HCT116 (cell line): ENCODE results near the gene MBD3.

Experiments
- CEBPB ChIP-seq: IDR thresholded peaks from 2 replicates; pipeline ENCODE4 v1.6.1; 2012; ENCODE audit warnings: low read depth
- EGR1 ChIP-seq: IDR thresholded peaks from 2 replicates; pipeline ENCODE4 v1.6.1; 2012; ENCODE audit warnings: low read depth
- ELF1 ChIP-seq: IDR thresholded peaks from 2 replicates; pipeline ENCODE4 v1.6.1; 2012; ENCODE audit warnings: low read depth, borderline replicate concordance
- FOSL1 ChIP-seq: IDR thresholded peaks from 2 replicates; pipeline ENCODE4 v1.6.1; 2012; ENCODE audit warnings: low read depth
- POLR2A ChIP-seq: IDR thresholded peaks from 2 replicates; pipeline ENCODE4 v1.7.0; 2011; ENCODE audit warnings: borderline replicate concordance; ENCODE audit not compliant: insufficient read depth, insufficient read length; ENCODE audit errors: extremely low read depth
- ZFX ChIP-seq: fragments of 450-650 bp; IDR thresholded peaks from 2 replicates; pipeline ENCODE4 v1.6.1; 2017
- ZNF274 ChIP-seq: fragments of 200-500 bp; sonication (Bioruptor generic); IDR thresholded peaks from 2 replicates; pipeline ENCODE4 v1.6.1; 2014; ENCODE audit warnings: mild to moderate bottlenecking, low read depth, low read length, inconsistent platforms
- TF ChIP-seq, protein P1 (sequence below), 3 experiments: fragments of 200-600 bp in 1 of 3; sonication (generic) in 1 of 3; IDR thresholded peaks in 2 of 3; conservative IDR thresholded peaks in 1 of 3; 2 replicates each; pipeline ENCODE4 v1.5.1; 2012 to 2017; ENCODE audit warnings: low read depth in 2 of 3, low read length in 2 of 3, antibody characterized with exemption in 1 of 3, borderline replicate concordance in 1 of 3, control low read depth in 1 of 3, mild to moderate bottlenecking in 1 of 3, mixed read lengths in 1 of 3, mixed run types in 1 of 3, moderate library complexity in 1 of 3; ENCODE audit not compliant: insufficient read depth in 1 of 3
- TF ChIP-seq, protein P2 (sequence below): IDR thresholded peaks from 2 replicates; pipeline ENCODE4 v1.6.1; 2012

DNA sequence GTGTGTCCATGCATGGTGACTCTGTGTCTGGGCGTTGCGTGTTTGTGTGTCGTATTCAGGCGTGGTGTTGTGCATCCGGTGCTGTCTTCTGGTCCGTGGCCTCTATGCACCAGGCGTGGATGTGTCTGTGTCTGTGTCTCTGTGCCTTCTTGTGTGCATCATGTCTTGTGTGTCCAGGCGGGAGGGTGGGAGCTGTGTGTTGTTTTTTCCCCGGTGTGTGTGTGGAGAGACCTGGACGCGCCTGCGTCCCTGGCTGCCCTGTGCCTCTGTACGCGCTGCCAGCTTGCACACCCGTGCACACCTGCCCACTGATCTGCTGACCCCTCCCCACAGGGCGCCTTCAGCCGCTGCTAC is 67.7 kb downstream of the MBD3 start:
- no peak for TF ChIP-seq ZFX
- TF ChIP-seq, protein P1, sequence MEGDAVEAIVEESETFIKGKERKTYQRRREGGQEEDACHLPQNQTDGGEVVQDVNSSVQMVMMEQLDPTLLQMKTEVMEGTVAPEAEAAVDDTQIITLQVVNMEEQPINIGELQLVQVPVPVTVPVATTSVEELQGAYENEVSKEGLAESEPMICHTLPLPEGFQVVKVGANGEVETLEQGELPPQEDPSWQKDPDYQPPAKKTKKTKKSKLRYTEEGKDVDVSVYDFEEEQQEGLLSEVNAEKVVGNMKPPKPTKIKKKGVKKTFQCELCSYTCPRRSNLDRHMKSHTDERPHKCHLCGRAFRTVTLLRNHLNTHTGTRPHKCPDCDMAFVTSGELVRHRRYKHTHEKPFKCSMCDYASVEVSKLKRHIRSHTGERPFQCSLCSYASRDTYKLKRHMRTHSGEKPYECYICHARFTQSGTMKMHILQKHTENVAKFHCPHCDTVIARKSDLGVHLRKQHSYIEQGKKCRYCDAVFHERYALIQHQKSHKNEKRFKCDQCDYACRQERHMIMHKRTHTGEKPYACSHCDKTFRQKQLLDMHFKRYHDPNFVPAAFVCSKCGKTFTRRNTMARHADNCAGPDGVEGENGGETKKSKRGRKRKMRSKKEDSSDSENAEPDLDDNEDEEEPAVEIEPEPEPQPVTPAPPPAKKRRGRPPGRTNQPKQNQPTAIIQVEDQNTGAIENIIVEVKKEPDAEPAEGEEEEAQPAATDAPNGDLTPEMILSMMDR (IDR thresholded peaks at IDR 0.05 in 2 of 3, conservative IDR thresholded peaks at IDR 0.05 in 1 of 3; ENCODE audit: borderline replicate concordance in 1 of 3, insufficient read depth in 1 of 3, low read depth in 2 of 3, low read length in 2 of 3), result no peak
- TF ChIP-seq POLR2A, result no peak
- no peak for TF ChIP-seq CEBPB
- no peak for TF ChIP-seq ZNF274
- no peak for TF ChIP-seq ELF1
- TF ChIP-seq FOSL1, result no peak
- TF ChIP-seq, protein P2, sequence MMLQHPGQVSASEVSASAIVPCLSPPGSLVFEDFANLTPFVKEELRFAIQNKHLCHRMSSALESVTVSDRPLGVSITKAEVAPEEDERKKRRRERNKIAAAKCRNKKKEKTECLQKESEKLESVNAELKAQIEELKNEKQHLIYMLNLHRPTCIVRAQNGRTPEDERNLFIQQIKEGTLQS, result no peak
- TF ChIP-seq EGR1, result no peak
